ENCODE data around the gene FIBP.
A peak's percentile ranks its signal among the peaks of the same experiment; 100 is the strongest.
"Not testable (repeated sequence)": the region's sequence is repeated elsewhere in the genome, so short reads cannot be mapped to it uniquely, and the experiment has no call there.

FIBP gene

DNA sequence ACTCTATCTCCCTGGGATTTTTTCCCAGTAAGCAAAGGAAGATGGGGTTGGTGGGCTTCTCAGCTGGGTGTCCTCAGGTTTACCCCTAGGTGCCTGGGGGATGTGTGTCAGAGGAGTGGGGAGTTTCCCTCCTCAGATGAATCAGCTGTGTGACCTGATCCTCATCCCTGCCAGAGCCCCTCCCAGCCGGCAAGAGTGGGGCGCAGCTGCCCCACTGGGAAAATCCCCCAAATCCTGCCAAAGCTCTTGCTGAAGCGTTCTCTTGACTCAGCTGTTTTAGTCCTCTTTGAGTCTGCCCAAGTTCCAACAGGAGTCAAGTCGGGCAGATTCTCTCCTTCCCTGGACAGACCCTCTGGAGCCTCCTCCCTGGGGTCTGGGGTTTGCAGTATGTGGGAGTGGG, 24.6 kb upstream of the FIBP start:
- DNase-seq: no peak

DNA sequence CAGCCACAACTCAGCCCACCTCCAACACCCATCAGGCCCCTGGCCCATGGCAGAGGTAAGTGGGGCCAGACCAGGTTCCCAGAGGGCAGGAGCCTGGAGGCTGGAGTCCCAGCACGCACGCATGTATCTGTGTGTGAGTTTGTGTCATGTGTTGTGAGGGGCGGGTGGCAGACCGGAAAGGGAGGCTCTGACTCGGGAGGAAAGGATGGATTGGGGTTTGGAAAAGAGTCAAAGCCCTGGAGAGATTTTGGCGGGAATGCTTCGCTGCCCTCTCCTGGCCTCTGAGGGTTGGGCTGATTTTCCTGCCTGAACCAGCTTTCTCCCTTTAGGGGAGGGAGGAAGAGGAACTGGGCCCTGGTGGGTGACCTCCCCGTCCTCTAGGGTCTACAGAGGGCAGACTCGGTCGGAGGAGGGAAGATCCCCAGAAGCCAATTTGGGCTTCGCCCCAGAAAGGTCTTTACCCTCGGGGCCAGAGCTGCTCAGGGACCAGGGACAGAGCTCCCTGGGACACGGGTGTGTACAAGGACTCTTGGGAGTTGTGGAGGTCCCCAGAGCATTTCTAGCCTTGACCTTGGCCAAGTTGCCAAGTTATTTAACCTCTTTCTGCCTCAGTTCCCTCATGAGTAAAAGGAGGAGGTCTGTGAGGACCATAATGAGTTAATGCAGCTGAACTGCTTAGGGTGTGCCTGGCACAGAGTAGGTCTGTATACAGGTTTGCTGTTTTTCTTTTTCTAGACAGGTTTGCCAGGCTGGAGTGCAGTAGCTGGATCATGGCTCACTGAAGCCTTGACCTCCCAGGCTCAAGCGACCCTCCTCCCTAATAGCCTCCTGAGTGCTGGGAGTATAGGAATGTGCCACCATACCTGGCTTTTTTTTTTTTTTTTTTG, 23.7 kb upstream of the FIBP start:
- peak; percentile 77 for DNase-seq

DNA sequence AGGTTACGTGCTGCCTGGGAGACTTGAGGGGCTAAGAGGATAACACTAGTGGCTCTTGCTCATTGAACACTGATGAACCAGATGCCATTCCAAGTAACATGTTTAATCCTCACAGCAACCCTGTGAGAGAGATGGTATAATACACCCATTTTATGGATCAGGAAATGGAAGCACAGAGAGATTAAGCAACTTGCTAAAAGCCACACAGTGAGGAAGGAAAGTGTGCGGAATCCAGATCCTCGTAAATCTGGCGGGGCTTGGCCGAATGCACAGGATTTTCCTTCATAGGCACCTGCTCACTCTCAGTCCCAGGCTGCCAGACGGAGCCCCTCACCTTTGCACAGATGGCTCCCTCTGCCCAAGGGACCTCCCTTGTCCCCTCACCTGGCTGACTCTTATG, 19.6 kb upstream of the FIBP start:
- no peak for DNase-seq

- no peak for DNase-seq
These were observed 18.3 kb upstream of the FIBP start for GRCh38 chr11:65906602-65907001.

GRCh38 chr11:65903715-65904114, 15.4 kb upstream of the FIBP start:
- no peak for DNase-seq

GRCh38 chr11:65903068-65903481, 14.8 kb upstream of the FIBP start:
- peak; percentile 96 for DNase-seq

DNA sequence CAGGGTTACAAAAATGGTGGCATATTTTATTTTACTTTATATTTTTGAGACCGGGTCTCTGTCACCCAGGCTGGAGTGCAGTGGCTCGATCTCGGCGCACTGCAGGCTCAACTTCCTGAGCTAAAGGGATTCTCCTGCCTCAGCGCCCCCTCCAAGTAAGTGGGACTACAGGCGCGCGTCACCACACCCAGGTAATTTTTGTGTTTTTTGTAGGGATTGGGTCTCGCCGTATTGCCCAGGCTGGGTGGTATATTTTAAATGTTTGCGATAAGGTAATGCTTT, 12.6 kb upstream of the FIBP start:
- DNase-seq: no peak

- peak; percentile 97 for DNase-seq
These were observed 12.0 kb upstream of the FIBP start, which contains the start of gene FOSL1 for GRCh38 chr11:65900125-65900898. FOSL1 (minus strand) TSS chr11:65900388; CDS start chr11:65900339, 49 bp downstream.

DNA sequence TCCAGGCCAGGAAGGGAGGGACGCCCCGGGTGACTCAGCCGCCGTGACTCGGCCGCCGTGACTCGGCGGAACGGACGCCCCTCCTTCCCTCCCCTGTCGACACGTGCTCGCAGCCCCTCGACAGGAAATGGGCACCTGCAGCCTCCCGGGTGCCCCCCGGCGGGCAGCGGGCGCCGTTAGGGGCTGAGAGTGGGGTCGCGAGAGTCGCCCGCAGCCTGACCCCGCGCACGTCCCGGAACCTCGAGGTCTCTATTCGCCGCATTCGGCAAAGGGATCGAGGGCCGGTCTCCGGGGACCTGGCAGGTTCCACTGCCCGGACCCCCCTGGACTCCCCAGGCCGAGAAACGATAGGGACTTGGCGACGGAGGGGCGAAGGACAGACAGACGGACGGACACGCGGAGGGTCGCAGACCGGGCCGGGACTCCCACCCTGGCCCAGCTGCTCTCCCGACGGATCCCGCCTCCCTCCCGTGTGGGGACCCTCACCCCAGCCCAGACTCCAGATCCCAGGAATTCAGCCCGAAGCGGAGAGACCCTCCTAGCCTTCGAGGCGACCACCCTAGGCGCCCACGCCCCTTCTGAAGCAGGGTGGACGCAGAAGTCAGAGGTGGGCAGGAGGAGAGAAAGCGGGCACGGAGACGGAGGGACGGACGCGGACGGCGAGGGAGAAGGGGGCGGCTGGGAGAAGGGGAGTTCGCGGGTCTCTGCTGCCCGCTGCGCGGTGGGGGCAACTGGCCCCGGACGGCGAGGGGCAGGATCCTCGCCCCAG, 11.3 kb upstream of the FIBP start:
- peak; percentile 92 for DNase-seq

- DNase-seq: no peak
These were observed 10.5 kb upstream of the FIBP start for GRCh38 chr11:65898656-65899355.

- DNase-seq: no peak
These were observed 8.8 kb upstream of the FIBP start for GRCh38 chr11:65897020-65897471.

DNA sequence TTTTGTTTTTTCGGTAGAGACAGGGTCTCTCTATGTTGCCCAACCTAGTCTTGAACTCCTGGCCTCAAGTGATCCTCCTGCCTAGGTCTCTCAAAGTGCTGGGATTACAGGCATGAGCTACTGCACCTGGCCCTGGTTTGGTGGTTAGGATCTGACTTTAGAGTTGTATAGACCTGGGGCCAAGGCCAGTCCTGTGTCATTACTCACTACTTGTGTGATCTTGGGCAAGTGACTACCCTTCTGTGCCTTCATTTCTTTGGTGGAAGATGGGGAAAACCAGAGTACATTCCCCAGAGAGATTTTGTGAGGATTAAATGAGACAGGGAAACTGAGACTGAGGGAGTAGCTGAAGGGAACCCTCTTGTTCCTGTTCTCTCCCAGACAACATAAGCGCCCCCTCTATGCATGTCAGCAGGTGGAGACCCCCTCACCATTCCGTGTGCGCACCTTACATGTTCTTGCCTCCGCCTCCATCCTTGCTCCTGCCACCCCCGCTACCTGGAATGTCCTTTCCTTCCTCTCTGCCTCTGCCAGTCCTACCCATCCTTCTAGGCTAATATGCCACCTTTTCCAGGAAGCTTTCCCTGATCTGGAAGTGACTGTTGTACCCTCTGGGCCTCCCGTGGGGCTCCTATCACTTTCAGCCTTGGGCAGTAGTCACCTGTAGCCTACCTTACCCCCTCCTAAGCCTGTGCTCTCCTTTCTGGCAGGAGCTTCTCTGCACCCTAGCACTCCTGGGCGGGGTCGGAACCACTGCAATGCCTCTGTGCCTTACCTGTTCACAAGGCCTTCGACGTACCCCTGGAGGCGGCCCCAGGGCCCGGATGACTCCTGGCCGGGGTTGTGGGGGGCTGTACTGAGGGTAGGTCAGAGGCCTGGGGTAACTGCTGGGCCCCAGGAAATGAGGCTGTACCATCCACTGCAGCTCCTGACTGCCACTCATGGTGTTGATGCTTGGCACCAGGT, 8.0 kb upstream of the FIBP start:
- DNase-seq: no peak

GRCh38 chr11:65895482-65895981, 7.3 kb upstream of the FIBP start:
- DNase-seq: no peak

GRCh38 chr11:65894034-65894591, 5.8 kb upstream of the FIBP start:
- DNase-seq: no peak

- no peak for DNase-seq
These were observed 4.5 kb upstream of the FIBP start for GRCh38 chr11:65892661-65893317.

GRCh38 chr11:65892137-65892540, 3.9 kb upstream of the FIBP start:
- DNase-seq: not testable (repeated sequence)

GRCh38 chr11:65891219-65892136, 3.2 kb upstream of the FIBP start:
- DNase-seq: no peak

- peak; percentile 97 for DNase-seq
These were observed 2.3 kb upstream of the FIBP start, which contains the start of gene CCDC85B for GRCh38 chr11:65890324-65891218. CCDC85B (plus strand) TSS chr11:65890673; CDS start chr11:65890784, 111 bp downstream.
